ENCODE data around the gene PPP1R26. TPM values are rescaled to one million over a fixed set of nuclear protein-coding genes. Genes with fewer than 3 reads are reported as not detected.
"Not testable (repeated sequence)": the region's sequence is repeated elsewhere in the genome, so short reads cannot be mapped to it uniquely, and the experiment has no call there.

PPP1R26 gene
- 10 to 100 TPM; 26.4 to 31.7 (median 29.9) TPM for polyA plus RNA-seq (ENCODE audit: insufficient read length in 4 of 4)

- DNase-seq (ENCODE audit: low read depth in 4 of 4, low spot score in 3 of 4), result no peak
Observed at GRCh38 chr9:135479469-135480052, at the start of gene PPP1R26. TSS of gene PPP1R26 (plus strand) at chr9:135479782. CDS start at chr9:135484511, 4,729 bp downstream.

DNA sequence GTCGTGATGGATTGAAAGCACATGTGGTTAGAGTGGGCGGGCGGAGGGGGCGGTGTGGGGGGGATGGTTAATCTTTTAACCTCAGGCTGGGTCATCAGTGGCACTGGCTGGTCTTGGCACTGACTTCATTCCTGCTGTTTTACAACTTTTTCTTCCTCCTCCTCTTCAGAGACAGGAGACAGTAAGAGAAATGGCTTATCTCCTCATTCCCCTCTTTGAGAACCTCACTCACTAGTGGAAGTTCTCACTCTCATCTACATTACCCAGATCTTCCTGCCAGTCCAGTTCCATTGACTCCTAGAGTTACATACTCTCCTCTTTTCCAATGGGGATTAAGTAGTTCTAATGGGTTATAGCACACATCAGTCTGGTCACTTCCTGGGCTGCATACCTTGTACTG lies 42.3 kb upstream of the PPP1R26 start:
- DNase-seq (ENCODE audit: low read depth in 4 of 4, low spot score in 3 of 4), result no peak

DNA sequence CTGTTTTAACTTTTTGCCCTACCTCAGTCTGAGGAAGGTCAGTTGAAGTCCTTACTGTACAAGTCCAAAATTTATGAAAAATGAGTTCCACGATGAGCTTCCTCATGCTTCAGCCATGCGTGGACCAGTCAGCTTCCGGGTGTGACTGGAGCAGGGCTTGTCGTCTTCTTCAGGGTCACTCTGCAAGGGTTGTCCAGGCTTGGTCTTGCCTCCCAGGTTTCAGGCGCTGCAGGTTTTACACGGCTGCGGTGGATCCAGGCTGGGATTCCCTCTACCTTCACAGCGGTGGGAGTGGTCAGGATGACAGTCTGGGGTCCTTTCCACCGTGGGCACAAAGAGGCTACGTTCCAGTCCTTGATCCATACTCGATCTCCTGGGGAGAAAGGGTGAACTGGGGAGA lies 41.9 kb upstream of the PPP1R26 start:
- not testable (repeated sequence) for DNase-seq (ENCODE audit: low read depth in 4 of 4, low spot score in 3 of 4)

DNA sequence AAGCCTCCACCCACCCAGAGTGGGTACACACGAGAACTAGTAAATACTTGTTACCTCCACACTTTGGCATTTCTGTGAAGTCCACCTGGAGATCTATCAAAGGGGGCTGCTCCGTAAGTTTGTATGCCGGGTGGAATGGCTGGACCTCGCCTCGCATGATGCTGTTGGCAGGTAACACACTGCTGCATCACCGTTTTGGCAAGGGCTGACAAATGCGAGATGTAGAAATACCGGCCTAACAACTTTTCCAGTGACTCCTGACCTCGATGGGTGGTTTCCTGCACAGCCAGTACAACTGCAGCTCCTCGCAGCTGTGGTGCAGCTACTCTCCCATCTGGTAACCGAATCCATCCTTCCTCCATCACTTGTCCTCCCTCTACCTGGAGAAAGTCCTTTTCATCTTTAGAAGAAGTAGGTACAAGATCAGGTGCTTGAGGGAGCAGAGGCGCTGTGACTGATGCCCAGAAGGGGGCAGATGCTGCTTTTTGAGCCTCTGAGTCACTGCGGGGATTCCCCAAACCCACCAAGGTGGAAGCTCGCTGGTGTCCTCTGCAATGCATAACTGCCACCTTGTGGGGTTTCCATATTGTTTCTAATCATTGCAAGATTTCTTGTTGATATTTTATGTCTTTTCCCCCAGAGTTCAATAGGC lies 40.9 kb upstream of the PPP1R26 start:
- not testable (repeated sequence) for DNase-seq (ENCODE audit: low read depth in 4 of 4, low spot score in 3 of 4)

- DNase-seq (ENCODE audit: low read depth in 4 of 4, low spot score in 3 of 4), result not testable (repeated sequence)
Observed at GRCh38 chr9:135439514-135439913, 40.1 kb upstream of the PPP1R26 start.

GRCh38 chr9:135439916-135440315 lies 39.7 kb upstream of the PPP1R26 start:
- no peak for DNase-seq (ENCODE audit: low read depth in 4 of 4, low spot score in 3 of 4)

DNA sequence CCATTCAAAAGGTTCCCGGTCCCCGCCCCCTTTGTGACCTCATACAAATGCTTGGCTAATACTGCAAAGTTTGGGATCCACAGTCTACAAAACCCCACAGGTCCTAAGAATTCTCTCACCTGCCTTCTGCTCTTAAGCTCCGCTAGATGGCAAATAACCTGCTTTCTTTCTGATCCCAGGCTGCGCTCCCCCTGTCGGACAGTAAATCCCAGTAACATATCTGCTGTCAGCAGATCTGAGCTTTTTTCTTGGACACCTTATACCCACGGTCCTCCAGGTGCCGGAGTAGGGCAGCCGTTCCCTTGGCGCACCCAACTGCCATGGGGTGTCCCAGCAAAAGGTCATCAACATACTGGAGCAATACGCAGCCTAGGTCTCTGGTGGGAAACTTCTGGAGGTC lies 39.0 kb upstream of the PPP1R26 start:
- no peak for DNase-seq (ENCODE audit: low read depth in 4 of 4, low spot score in 3 of 4)

DNA sequence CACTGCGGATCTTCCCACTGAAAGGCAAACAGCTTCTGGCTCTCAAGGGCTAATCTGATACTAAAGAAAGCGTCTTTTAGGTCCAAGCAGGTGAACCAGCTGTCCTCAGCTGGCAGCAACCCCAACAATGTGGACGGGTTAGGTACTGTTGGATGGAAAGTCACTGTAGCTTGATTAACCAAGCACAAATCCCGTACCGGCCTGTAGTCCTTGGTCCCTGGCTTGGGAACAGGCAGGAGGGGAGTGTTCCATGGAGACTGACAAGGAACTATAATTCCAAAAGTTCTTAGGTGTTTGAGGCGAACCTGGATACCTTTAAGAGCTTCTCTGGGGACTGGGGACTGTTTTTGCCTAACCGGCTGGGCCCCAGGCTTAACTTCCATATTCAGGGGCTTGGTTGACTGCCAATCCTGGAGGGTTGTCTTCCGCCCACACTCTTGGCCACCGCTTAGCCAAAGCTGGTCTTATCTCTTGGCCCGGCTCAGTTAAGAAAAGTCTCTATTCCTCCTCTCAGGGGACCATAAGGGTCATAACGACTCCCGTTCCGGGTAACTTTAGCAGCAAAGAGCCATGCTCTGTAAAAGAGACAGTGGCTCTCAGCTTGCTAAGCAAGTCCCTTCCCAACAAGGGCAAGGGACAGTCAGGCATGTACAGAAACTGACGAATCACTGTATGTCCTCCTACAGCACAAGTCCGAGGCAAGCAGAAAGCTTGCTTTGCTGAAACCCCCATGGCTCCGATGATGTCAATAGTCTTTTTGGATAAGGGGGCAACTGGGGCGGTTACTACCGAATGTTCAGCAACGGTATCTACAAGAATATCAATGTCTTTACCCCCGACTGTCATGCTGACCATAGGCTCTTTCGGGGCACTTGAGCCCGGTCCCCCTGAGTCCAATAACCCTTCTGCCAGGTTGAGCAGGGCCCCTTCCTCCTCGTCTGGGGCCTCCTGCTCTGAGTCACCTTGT lies 38.2 kb upstream of the PPP1R26 start:
- DNase-seq (ENCODE audit: low read depth in 4 of 4, low spot score in 3 of 4), result not testable (repeated sequence)

DNA sequence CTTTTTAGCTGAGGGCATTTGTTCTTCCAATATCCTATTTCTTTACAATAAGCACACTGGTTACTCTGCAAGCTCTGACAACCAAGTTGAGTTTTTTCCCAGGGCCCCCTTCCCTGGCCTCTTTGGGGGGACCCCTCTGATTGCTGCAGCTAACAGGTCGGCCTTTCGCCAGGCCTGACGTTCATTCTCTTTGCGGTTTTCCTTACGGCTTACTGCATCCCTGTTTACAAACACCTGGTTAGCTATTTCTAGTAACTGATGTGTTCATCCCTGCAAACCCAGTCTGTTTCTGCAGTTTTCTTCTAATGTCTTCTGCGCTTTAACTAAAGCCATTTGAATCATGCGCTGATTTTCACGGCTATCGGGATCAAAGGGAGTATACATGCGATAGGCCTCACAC lies 37.5 kb upstream of the PPP1R26 start:
- DNase-seq (ENCODE audit: low read depth in 4 of 4, low spot score in 3 of 4), result no peak

DNA sequence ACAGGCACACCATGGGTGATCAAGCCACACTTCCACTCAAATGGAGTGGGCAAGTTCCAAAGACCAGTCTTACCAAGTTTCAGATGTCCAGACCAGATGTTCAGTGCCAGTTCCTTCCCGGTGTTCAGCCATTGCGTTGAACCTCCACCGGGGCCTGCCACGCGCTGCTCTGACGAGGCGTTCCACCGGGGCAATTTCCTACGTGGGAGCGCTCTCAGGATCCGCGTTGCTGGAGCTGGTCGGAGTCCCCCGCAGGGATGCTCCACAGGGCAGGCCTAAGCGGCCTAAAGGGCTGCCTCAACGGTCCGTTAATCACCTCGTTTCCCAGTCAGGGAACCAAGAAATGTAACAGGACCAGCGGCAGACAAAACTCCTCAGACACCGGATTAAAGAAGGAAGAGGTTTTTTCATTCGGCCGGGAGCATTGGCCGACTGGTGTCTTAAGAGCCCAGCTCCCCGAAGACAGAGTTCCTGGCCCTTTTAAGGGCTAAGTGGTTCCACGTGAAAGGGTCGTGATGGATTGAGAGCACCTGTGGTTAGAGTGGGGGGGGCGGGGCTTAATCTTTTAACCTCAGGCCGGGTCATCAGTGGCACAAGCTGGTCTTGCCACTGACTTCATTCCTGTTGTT lies 35.7 kb upstream of the PPP1R26 start:
- DNase-seq (ENCODE audit: low read depth in 4 of 4, low spot score in 3 of 4), result no peak

GRCh38 chr9:135447126-135447525 lies 32.5 kb upstream of the PPP1R26 start:
- no peak for DNase-seq (ENCODE audit: low read depth in 4 of 4, low spot score in 3 of 4)

- DNase-seq (ENCODE audit: low read depth in 4 of 4, low spot score in 3 of 4), result no peak
Observed at GRCh38 chr9:135448663-135449100, 30.9 kb upstream of the PPP1R26 start.

GRCh38 chr9:135449532-135449931 lies 30.1 kb upstream of the PPP1R26 start:
- DNase-seq (ENCODE audit: low read depth in 4 of 4, low spot score in 3 of 4), result not testable (repeated sequence)

GRCh38 chr9:135450956-135451355 lies 28.6 kb upstream of the PPP1R26 start:
- no peak for DNase-seq (ENCODE audit: low read depth in 4 of 4, low spot score in 3 of 4)

DNA sequence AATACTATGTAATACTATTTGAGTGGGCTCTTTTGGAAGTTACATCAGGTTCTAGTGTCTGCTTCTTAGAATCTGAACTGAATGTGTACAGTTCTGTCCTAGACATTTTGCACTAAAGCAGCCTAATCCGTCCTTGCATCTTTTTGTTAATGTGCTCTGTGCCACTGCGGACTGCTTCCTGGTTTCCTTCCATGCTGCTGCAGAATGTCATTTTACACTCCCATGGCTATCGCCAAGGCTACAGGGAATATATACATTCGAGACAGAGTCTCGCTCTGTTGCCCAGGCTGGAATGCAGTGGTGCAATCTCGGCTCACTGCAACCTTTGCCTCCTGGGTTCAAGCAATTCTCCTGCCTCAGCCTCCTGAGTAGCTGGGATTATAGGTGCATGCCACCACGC lies 27.7 kb upstream of the PPP1R26 start:
- not testable (repeated sequence) for DNase-seq (ENCODE audit: low read depth in 4 of 4, low spot score in 3 of 4)

GRCh38 chr9:135454737-135455136 lies 24.8 kb upstream of the PPP1R26 start:
- DNase-seq (ENCODE audit: low read depth in 4 of 4, low spot score in 3 of 4), result no peak

DNA sequence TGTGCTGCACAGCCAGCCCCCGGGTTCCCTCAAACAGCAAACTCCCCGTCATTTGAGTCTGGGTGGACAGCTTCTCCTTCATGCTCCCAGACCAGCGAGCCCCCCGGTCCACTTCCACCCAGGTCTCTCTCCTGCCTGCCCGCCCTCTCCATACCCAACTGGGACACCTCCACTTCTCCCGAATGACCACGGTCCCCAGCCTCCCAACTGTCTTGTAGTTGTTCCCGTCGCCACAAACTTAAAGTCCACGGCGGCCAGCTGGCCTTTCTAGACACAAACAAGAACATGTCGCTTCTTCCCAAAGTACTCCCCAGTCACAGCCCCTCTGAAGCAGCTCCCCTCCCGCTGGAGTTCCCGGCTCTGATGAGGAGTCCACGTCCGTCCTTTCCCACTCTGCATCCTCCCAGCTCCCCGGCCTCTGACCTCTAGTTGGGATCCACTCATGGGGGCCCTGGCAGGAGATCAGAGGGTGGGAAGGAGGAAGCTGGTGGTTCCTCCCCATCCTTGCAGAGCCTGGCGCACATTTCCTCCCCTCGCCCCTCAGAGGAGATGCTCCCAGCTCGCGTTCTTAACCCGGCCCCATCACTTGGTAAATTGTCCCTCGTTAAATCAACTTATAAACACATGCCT lies 24.1 kb upstream of the PPP1R26 start:
- DNase-seq (ENCODE audit: low read depth in 4 of 4, low spot score in 3 of 4), result no peak

DNA sequence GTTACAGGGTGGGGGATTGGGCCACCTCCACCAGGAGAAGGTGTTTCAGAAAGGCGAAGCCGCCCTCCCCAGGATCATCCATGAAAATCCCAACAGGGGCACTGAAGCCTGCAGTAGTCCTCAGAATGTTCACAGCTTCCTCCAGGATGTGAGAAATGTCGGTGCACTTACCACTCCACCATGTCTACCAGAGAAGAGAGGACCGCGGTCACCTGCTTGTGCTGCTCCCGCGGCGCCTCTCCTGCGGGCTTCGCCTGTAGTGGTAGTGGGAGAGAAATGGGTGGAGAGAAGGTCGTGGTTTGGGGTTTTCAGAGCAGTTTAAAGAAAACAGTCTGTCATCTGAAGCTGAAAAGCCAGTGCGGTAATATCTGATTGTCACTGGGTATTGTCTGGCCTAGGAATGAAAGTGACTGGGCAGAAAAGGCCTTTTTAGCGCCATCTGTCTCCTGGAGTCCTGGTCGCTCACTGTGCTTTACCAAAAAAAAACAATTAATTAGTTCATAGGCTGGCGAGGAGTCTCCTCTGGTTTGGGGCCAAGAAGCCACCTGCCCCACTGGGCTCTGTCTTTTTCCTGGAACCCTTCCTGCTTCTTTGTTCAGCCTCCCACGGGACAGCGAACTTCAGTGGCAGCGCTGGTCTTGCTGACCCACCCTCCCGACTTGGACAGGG lies 23.0 kb upstream of the PPP1R26 start:
- DNase-seq (ENCODE audit: low read depth in 4 of 4, low spot score in 3 of 4), result no peak

DNA sequence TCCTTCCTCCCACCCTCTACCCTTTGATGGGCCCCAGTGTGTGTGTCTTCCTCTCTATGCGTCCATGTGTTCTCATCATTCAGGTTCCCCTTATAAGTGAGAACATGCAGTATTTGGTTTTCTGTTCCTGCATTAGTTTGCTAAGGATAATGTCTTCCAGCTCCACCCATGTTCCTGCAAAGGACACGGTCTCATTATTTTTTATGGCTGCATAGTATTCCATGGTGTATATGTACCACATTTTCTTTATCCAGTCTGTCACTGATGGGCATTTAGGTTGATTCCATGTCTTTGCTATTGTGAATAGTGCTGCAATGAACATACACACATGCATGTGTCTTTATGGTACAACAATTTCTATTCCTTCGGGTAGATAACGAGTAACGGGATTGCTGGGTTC lies 21.1 kb upstream of the PPP1R26 start:
- DNase-seq (ENCODE audit: low read depth in 4 of 4, low spot score in 3 of 4), result not testable (repeated sequence)

- no peak for DNase-seq (ENCODE audit: low read depth in 4 of 4, low spot score in 3 of 4)
Observed at GRCh38 chr9:135461936-135462335, 17.6 kb upstream of the PPP1R26 start.
